ENCODE results near the gene PIGQ. TPM values are rescaled to one million over a fixed set of nuclear protein-coding genes. Genes with fewer than 3 reads are reported as not detected.

PIGQ gene
- total and polyA plus RNA-seq, 2 of the 13 experiments (the other 11 are each of a cell fraction or from before 2014, with no cell fraction given) = 7.7 to 19.7 TPM

- TF ChIP-seq ZNF484 (CRISPR knock-in tag; IDR thresholded peaks at IDR 0.05; ENCODE audit: borderline replicate concordance, low read depth) (no peak), XRCC5 (optimal IDR thresholded peaks at IDR 0.05; ENCODE audit: low read length) (peak; percentile 60), ZBTB33 (CRISPR knock-in tag; IDR thresholded peaks at IDR 0.05) (no peak), TRAFD1 (CRISPR knock-in tag; IDR thresholded peaks at IDR 0.05; ENCODE audit: borderline replicate concordance) (no peak), ZNF280D (CRISPR knock-in tag; IDR thresholded peaks at IDR 0.05) (no peak), ETV6 (CRISPR knock-in tag; conservative IDR thresholded peaks at IDR 0.05) (no peak), SRSF1 (optimal IDR thresholded peaks at IDR 0.05; ENCODE audit: low read depth, low read length) (peak; percentile 69), ZBTB1 (CRISPR knock-in tag; IDR thresholded peaks at IDR 0.05; ENCODE audit: borderline replicate concordance) (no peak), PATZ1 (CRISPR knock-in tag; IDR thresholded peaks at IDR 0.05) (no peak), RBM22 (optimal IDR thresholded peaks at IDR 0.05; ENCODE audit: low read length) (peak; percentile 67), ZNF687 (CRISPR knock-in tag; IDR thresholded peaks at IDR 0.05) (peak; percentile 42), ZNF512 (CRISPR knock-in tag; IDR thresholded peaks at IDR 0.05) (no peak)
These were observed 15.0 kb upstream of the PIGQ start (continued) for GRCh38 chr16:554640-555365.

Data from HepG2 (cell line).